IMR-90 (cell line): ENCODE data around the gene ZMYND11.

ENCODE experiments used
- BHLHE40 ChIP-seq: fragments of 150-350 bp; IDR thresholded peaks from 2 replicates; pipeline ENCODE4 v1.6.1; 2016; ENCODE audit warnings: mild to moderate bottlenecking, low read depth, low read length
- CEBPB ChIP-seq: IDR thresholded peaks from 2 replicates; pipeline ENCODE4 v1.6.1; 2012; ENCODE audit warnings: low read depth, low read length, improper control_type of control experiment
- FOS ChIP-seq: fragments of 150-350 bp; IDR thresholded peaks from 2 replicates; pipeline ENCODE4 v1.6.1; 2016; ENCODE audit warnings: low read depth, low read length
- MXI1 ChIP-seq: IDR thresholded peaks from 2 replicates; pipeline ENCODE4 v1.6.1; 2012; ENCODE audit warnings: low read depth, mild to moderate bottlenecking, low read length, moderate library complexity, borderline replicate concordance
- POLR2A ChIP-seq: IDR thresholded peaks from 2 replicates; pipeline ENCODE4 v1.6.1; 2012; ENCODE audit warnings: mild to moderate bottlenecking, low read depth, low read length
- RAD21 ChIP-seq: IDR thresholded peaks from 2 replicates; pipeline ENCODE4 v1.6.1; 2012; ENCODE audit warnings: low read length, improper control_type of control experiment
- RCOR1 ChIP-seq: IDR thresholded peaks from 2 replicates; pipeline ENCODE4 v1.6.1; 2012; ENCODE audit warnings: mild to moderate bottlenecking, low read length, improper control_type of control experiment; ENCODE audit not compliant: insufficient replicate concordance
- RFX5 ChIP-seq: IDR thresholded peaks from 2 replicates; pipeline ENCODE4 v1.8.0; 2012; ENCODE audit warnings: low read depth, mild to moderate bottlenecking, low read length, moderate library complexity
- SMC3 ChIP-seq: fragments of 150-350 bp; IDR thresholded peaks from 2 replicates; pipeline ENCODE4 v1.6.1; 2016; ENCODE audit warnings: low read depth, mild to moderate bottlenecking, antibody characterized with exemption, low read length, moderate library complexity
- TF ChIP-seq, protein P1 (sequence below): conservative IDR thresholded peaks from 2 replicates; pipeline ENCODE4 v1.5.1; 2012; ENCODE audit warnings: mild to moderate bottlenecking, low read depth, low read length, improper control_type of control experiment

GRCh38 chr10:224571-224970 is 89.3 kb downstream of the ZMYND11 start:
- TF ChIP-seq, protein P1, sequence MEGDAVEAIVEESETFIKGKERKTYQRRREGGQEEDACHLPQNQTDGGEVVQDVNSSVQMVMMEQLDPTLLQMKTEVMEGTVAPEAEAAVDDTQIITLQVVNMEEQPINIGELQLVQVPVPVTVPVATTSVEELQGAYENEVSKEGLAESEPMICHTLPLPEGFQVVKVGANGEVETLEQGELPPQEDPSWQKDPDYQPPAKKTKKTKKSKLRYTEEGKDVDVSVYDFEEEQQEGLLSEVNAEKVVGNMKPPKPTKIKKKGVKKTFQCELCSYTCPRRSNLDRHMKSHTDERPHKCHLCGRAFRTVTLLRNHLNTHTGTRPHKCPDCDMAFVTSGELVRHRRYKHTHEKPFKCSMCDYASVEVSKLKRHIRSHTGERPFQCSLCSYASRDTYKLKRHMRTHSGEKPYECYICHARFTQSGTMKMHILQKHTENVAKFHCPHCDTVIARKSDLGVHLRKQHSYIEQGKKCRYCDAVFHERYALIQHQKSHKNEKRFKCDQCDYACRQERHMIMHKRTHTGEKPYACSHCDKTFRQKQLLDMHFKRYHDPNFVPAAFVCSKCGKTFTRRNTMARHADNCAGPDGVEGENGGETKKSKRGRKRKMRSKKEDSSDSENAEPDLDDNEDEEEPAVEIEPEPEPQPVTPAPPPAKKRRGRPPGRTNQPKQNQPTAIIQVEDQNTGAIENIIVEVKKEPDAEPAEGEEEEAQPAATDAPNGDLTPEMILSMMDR, result no peak
- TF ChIP-seq RCOR1, result no peak
- TF ChIP-seq RAD21, result no peak
- TF ChIP-seq POLR2A, result no peak
- no peak for TF ChIP-seq SMC3
- no peak for TF ChIP-seq CEBPB
- no peak for TF ChIP-seq BHLHE40
- no peak for TF ChIP-seq MXI1
- no peak for TF ChIP-seq FOS
- TF ChIP-seq RFX5, result no peak
